ENCODE data around the gene AMER3.

AMER3 gene

GRCh38 chr2:130786076-130786475 lies 30.7 kb downstream of the AMER3 start:
- DNase-seq: no peak

GRCh38 chr2:130787841-130788240 lies 32.5 kb downstream of the AMER3 start:
- no peak for DNase-seq

GRCh38 chr2:130790312-130790711 lies 35.0 kb downstream of the AMER3 start:
- DNase-seq: no peak

- DNase-seq: no peak
These were observed 35.7 kb downstream of the AMER3 start for GRCh38 chr2:130790804-130791616.

GRCh38 chr2:130791617-130791939 lies 36.2 kb downstream of the AMER3 start:
- no peak for DNase-seq

- DNase-seq: no peak
These were observed 40.1 kb downstream of the AMER3 start for GRCh38 chr2:130795431-130795830.

- no peak for DNase-seq
These were observed 41.0 kb downstream of the AMER3 start for GRCh38 chr2:130796290-130796689.

- DNase-seq: peak; percentile 73
These were observed 42.4 kb downstream of the AMER3 start for GRCh38 chr2:130797493-130798435.

- DNase-seq: peak; percentile 66
These were observed 43.3 kb downstream of the AMER3 start for GRCh38 chr2:130798472-130799218.

- DNase-seq: no peak
These were observed 44.0 kb downstream of the AMER3 start for GRCh38 chr2:130799295-130799694.

- no peak for DNase-seq
These were observed 50.3 kb downstream of the AMER3 start for GRCh38 chr2:130805613-130806012.

- peak; percentile 46 for DNase-seq
These were observed 51.0 kb downstream of the AMER3 start for GRCh38 chr2:130806370-130806769.

- DNase-seq: peak; percentile 41
These were observed 52.5 kb downstream of the AMER3 start for GRCh38 chr2:130807659-130808385.

GRCh38 chr2:130808482-130809268 lies 53.3 kb downstream of the AMER3 start:
- DNase-seq: no peak

- DNase-seq: no peak
These were observed 55.1 kb downstream of the AMER3 start for GRCh38 chr2:130810490-130810889.

GRCh38 chr2:130813722-130814121 lies 58.4 kb downstream of the AMER3 start:
- DNase-seq: no peak

- DNase-seq: no peak
These were observed 59.8 kb downstream of the AMER3 start for GRCh38 chr2:130814931-130815680.

All from NCI-H1092 treated with DMSO at 0.1 percent for 48 hours (cell line).